SU-DHL-6 (cell line): ENCODE data around the gene RAB4B.

ENCODE experiments used
- H2AFZ ChIP-seq: fragments of 200-600 bp; sonication (generic); 2 replicates; pipeline ENCODE4 v1.6.1; 2014; ENCODE audit warnings: low read depth, mild to moderate bottlenecking, moderate library complexity, mixed read lengths, antibody characterized with exemption, low read length; ENCODE audit not compliant: severe bottlenecking
- H3F3A ChIP-seq: fragments of 200-600 bp; shearing (Covaris generic); 2 replicates; pipeline ENCODE4 v1.6.0; 2016; ENCODE audit warnings: antibody characterized with exemption, mild to moderate bottlenecking; ENCODE audit not compliant: insufficient read depth
- H3K27ac ChIP-seq: fragments of 200-600 bp; sonication (generic); 2 replicates; pipeline ENCODE4 v1.5.1; 2016; ENCODE audit warnings: low read depth, mild to moderate bottlenecking, low read length, moderate library complexity, mixed read lengths
- H3K27me3 ChIP-seq: fragments of 200-600 bp; sonication (generic), shearing (Covaris generic); 2 replicates; pipeline ENCODE4 v1.6.0; 2014; ENCODE audit warnings: mild to moderate bottlenecking, low read length
- H3K36me3 ChIP-seq: fragments of 200-600 bp; sonication (generic); 2 replicates; pipeline ENCODE4 v1.6.1; 2014; ENCODE audit warnings: mild to moderate bottlenecking, low read length, mixed read lengths
- H3K4me2 ChIP-seq: fragments of 300-600, 200-600 bp; shearing (Covaris generic), sonication (generic); 2 replicates; pipeline ENCODE4 v1.6.0; 2014; ENCODE audit warnings: low read length, low read depth, mild to moderate bottlenecking; ENCODE audit not compliant: poor library complexity, severe bottlenecking
- H3K4me3 ChIP-seq: fragments of 200-600 bp; sonication (generic); 2 replicates; pipeline ENCODE4 v1.5.1; 2014; ENCODE audit warnings: antibody characterized with exemption, low read length, mild to moderate bottlenecking, mixed read lengths; ENCODE audit not compliant: insufficient read depth, poor library complexity, severe bottlenecking
- H3K79me2 ChIP-seq: fragments of 200-600 bp; sonication (generic); 2 replicates; pipeline ENCODE4 v1.6.1; 2014; ENCODE audit warnings: mild to moderate bottlenecking, low read length, moderate library complexity; ENCODE audit not compliant: insufficient read depth
- H3K9ac ChIP-seq: fragments of 200-600 bp; sonication (generic); 2 replicates; pipeline ENCODE4 v1.7.0; 2014; ENCODE audit warnings: mild to moderate bottlenecking, low read length
- H3K9me2 ChIP-seq: fragments of 200-600 bp; sonication (generic); replicated peaks from 2 replicates; pipeline ENCODE4 v1.6.1; 2014; ENCODE audit warnings: low read length; ENCODE audit not compliant: insufficient read depth
- H3K9me3 ChIP-seq: fragments of 200-600 bp; sonication (generic); 2 replicates; pipeline ENCODE4 v1.6.1; 2014; ENCODE audit warnings: low read length, mixed read lengths; ENCODE audit not compliant: insufficient read depth
- H4K20me1 ChIP-seq: fragments of 200-600 bp; sonication (generic); 2 replicates; pipeline ENCODE4 v1.6.1; 2014; ENCODE audit warnings: low read depth, mild to moderate bottlenecking, antibody characterized with exemption, low read length, moderate library complexity, mixed read lengths
- EZH2phosphoT487 ChIP-seq: fragments of 200-600 bp; sonication (generic), shearing (Covaris generic); conservative IDR thresholded peaks from 2 replicates; pipeline ENCODE4 v1.6.1; 2018; ENCODE audit warnings: mild to moderate bottlenecking, antibody characterized with exemption, low read length, moderate library complexity, mixed read lengths
- TF ChIP-seq, protein P1 (sequence below): fragments of 200-600 bp; sonication (generic); IDR thresholded peaks from one replicate; pipeline ENCODE4 v1.5.1; 2017; ENCODE audit warnings: antibody characterized with exemption, mild to moderate bottlenecking, low read length, moderate library complexity; ENCODE audit not compliant: insufficient read depth, poor library complexity, severe bottlenecking

RAB4B gene

DNA sequence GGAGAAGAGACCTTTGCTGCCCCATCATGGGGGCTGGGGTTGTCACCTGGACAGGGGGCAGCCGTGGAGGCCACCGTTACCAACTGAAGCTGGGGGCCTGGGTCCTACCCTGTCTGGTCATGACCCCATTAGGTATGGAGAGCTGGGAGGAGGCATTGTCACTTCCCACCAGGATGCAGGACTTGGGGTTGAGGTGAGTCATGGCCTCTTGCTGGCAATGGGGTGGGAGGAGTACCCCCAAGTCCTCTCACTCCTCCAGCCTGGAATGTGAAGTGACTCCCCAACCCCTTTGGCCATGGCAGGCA lies 29.9 kb downstream of the RAB4B start:
- no peak overlapping the region for H2AFZ ChIP-seq
- H3K27ac ChIP-seq = no peak overlapping the region
- H3K9ac ChIP-seq = no peak overlapping the region
- no peaks in the 10 kb centered on the region for H3K36me3 ChIP-seq
- H3K27me3 ChIP-seq = no peaks in the 10 kb centered on the region
- H4K20me1 ChIP-seq = no peaks in the 10 kb centered on the region
- H3K9me3 ChIP-seq = no peaks in the 10 kb centered on the region
- peaks cover 3% of the 10 kb centered on the region; the same call in 1 of the 2 replicates for H3F3A ChIP-seq
- TF ChIP-seq EZH2phosphoT487 = no peak
- TF ChIP-seq, protein P1, sequence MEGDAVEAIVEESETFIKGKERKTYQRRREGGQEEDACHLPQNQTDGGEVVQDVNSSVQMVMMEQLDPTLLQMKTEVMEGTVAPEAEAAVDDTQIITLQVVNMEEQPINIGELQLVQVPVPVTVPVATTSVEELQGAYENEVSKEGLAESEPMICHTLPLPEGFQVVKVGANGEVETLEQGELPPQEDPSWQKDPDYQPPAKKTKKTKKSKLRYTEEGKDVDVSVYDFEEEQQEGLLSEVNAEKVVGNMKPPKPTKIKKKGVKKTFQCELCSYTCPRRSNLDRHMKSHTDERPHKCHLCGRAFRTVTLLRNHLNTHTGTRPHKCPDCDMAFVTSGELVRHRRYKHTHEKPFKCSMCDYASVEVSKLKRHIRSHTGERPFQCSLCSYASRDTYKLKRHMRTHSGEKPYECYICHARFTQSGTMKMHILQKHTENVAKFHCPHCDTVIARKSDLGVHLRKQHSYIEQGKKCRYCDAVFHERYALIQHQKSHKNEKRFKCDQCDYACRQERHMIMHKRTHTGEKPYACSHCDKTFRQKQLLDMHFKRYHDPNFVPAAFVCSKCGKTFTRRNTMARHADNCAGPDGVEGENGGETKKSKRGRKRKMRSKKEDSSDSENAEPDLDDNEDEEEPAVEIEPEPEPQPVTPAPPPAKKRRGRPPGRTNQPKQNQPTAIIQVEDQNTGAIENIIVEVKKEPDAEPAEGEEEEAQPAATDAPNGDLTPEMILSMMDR = no peak
- H3K9me2 ChIP-seq = no peaks in the 10 kb centered on the region
- H3K4me2 ChIP-seq = no peak overlapping the region
- H3K4me3 ChIP-seq = no peak overlapping the region
- H3K79me2 ChIP-seq = peaks cover 37% of the 10 kb centered on the region

DNA sequence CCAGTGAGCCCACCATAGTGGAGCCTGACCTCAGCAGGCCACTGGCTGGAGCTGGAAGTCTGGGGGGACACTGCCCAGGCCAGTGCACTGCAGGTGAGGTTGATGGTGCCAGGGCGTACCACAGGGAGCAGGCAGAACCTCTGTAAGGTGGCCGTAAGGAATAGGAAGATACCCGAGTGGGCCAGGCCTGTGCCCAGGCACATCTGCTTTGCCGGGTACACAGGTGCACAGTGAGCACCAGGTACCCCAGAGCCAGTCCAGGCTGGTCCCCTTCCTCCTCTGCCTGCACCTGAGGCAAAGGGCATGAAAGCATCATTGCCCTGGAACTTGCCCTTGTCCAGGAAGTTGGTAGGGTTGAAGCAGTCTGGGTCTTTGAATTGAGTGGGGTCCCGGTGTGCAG lies 30.4 kb downstream of the RAB4B start:
- no peaks in the 10 kb centered on the region for H3K27me3 ChIP-seq
- peaks cover 3% of the 10 kb centered on the region; the same call in 1 of the 2 replicates for H3F3A ChIP-seq
- no peak overlapping the region for H3K4me3 ChIP-seq
- no peak overlapping the region for H3K9ac ChIP-seq
- no peak overlapping the region for H2AFZ ChIP-seq
- H3K9me2 ChIP-seq = no peaks in the 10 kb centered on the region
- peaks cover 32% of the 10 kb centered on the region for H3K79me2 ChIP-seq
- no peaks in the 10 kb centered on the region for H3K36me3 ChIP-seq
- H3K9me3 ChIP-seq = no peaks in the 10 kb centered on the region
- H3K27ac ChIP-seq = no peak overlapping the region
- H4K20me1 ChIP-seq = no peaks in the 10 kb centered on the region
- no peak overlapping the region for H3K4me2 ChIP-seq
- TF ChIP-seq, protein P1 = no peak
- no peak for TF ChIP-seq EZH2phosphoT487

DNA sequence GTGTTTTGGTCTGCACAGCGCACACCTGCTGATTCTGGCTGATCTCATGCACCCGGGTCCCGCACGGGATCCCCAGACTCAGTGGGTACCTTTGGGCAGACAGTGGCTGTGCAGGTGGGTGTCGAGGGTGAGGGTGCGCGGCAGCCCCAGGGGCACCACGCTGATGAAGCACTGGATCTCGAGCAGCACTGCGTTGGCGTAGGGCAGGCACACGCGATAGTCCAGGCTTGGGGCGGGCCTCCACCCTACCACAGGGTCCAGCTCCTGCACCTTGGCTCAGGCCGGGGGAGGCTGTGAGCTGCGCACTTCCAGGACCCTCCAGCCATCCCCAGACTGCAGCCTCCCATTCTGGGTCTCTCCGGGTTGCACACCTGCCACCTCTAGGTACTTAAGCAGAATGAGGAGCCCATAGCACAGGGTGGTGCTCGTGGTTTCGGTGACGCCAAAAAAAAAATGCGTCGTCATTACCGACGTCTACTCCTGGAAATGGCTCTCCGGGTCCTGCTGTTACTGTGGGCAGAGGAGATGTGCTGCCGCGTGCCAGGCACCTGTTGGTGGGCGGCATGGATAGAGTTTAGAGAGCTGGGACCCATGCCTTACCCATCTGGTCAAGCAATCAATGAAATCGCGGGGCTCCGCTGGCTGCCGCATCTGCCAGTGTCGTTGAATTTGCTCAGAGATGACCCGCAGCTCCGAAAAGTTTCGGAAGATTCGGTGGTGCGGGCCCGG lies 31.5 kb downstream of the RAB4B start:
- Histone ChIP-seq H3K9me3 (no peaks in the 10 kb centered on the region), H3K9ac (no peak overlapping the region), H3K4me3 (no peak overlapping the region), H3K9me2 (no peaks in the 10 kb centered on the region), H3K36me3 (no peaks in the 10 kb centered on the region), H3K27ac (no peak overlapping the region), H2AFZ (no peak overlapping the region), H3K4me2 (no peak overlapping the region), H3K79me2 (peaks cover 22% of the 10 kb centered on the region), H3F3A (no peaks in the 10 kb centered on the region), H4K20me1 (no peaks in the 10 kb centered on the region), H3K27me3 (no peaks in the 10 kb centered on the region)
- no peak for TF ChIP-seq EZH2phosphoT487
- TF ChIP-seq, protein P1 = no peak
